ENCODE results near the gene IGLL5. TPM values are rescaled to one million over a fixed set of nuclear protein-coding genes. Genes with fewer than 3 reads are reported as not detected.

Gene IGLL5
- total RNA-seq, 4 donors from 2014 or later, result 0.90 to 7.4 (median 2.7) TPM; not detected in 1

DNA sequence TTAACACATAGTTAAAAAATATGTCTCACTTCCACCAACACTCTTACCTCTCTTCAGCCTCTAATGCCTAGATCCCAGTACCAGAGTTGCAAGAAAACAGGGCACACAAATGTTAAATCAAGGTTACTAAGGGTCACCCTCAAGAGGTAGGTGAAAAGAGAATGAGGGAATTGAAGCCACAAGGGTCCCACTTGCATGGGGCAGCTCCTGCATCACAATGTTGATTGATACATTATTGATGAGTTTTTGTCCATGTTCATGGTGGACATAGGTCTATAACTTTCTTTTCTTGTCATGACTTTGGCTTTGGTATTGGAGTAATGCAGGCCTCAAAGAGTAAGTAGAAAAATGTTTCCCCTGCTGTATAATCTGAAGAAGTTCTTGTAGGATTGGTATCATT, 46.0 kb upstream of the IGLL5 start:
- Histone ChIP-seq H3K4me1 (no peaks in the 10 kb centered on the region), H3K4me3 (no peak overlapping the region), H3K36me3 (no peaks in the 10 kb centered on the region), H3K27me3 (peaks cover 0 to 3% of the 10 kb centered on the region in 2 donors), H3K27ac (no peak overlapping the region), H3K9me3 (no peaks in the 10 kb centered on the region)
- intact Hi-C loops (cut with DNase I; ENCODE audit: low total_unique reads), result no loop called here
- TF ChIP-seq POLR2A (IDR thresholded peaks at IDR 0.05), result no peak
- TF ChIP-seq, protein P1, sequence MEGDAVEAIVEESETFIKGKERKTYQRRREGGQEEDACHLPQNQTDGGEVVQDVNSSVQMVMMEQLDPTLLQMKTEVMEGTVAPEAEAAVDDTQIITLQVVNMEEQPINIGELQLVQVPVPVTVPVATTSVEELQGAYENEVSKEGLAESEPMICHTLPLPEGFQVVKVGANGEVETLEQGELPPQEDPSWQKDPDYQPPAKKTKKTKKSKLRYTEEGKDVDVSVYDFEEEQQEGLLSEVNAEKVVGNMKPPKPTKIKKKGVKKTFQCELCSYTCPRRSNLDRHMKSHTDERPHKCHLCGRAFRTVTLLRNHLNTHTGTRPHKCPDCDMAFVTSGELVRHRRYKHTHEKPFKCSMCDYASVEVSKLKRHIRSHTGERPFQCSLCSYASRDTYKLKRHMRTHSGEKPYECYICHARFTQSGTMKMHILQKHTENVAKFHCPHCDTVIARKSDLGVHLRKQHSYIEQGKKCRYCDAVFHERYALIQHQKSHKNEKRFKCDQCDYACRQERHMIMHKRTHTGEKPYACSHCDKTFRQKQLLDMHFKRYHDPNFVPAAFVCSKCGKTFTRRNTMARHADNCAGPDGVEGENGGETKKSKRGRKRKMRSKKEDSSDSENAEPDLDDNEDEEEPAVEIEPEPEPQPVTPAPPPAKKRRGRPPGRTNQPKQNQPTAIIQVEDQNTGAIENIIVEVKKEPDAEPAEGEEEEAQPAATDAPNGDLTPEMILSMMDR (IDR thresholded peaks at IDR 0.05), result no peak
- no peak for DNase-seq

DNA sequence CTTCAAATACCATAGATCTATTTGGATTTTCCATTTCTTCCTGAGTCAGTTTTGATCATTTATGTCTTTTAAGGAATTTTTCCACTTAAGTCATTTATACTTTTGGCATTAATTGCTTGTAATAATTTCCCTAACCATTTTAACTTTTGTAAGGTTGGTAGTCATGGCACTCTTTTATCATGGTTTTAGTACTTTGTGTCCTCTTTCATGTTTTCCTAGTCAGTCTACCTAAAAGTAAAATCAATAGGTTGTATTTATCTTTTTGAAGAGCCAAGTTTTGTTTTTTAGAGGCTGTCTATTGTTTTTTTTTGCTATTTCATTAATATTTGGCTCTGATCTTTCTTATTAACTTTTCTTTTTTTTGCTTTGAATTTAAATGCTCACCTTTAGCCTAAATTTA, 45.5 kb upstream of the IGLL5 start:
- TF ChIP-seq POLR2A (IDR thresholded peaks at IDR 0.05), result no peak
- TF ChIP-seq, protein P1 (IDR thresholded peaks at IDR 0.05), result no peak
- intact Hi-C loops (cut with DNase I; ENCODE audit: low total_unique reads), result no loop called here
- H3K27ac ChIP-seq, result no peak overlapping the region
- no peak for DNase-seq
- H3K9me3 ChIP-seq, result no peaks in the 10 kb centered on the region
- H3K4me3 ChIP-seq, result no peak overlapping the region
- peaks cover 0 to 3% of the 10 kb centered on the region in 2 donors for H3K27me3 ChIP-seq
- no peaks in the 10 kb centered on the region for H3K4me1 ChIP-seq
- no peaks in the 10 kb centered on the region for H3K36me3 ChIP-seq

DNA sequence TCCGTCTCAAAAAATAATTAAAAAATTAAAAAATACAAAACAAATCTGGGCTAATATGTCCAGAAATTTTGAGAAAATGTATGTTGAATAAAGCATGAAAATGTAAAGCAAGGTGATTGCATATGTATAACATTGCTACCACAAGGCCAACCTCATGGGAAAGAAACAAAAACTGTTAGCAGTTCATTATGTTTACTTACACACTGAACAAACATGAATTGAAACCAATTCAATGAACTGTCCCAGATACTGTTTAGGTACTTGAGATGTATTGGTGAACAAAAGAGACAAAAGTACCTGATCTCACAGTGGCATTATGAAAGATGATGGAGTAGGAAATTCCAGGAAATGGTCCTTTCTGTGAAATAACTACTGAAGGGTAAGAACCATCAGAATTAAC, 43.8 kb upstream of the IGLL5 start:
- Histone ChIP-seq H3K4me1 (no peaks in the 10 kb centered on the region), H3K9me3 (no peaks in the 10 kb centered on the region), H3K36me3 (no peaks in the 10 kb centered on the region), H3K27me3 (peaks cover 0 to 3% of the 10 kb centered on the region in 2 donors), H3K4me3 (no peak overlapping the region), H3K27ac (no peak overlapping the region)
- intact Hi-C loops (cut with DNase I; ENCODE audit: low total_unique reads), result no loop called here
- DNase-seq, result no peak
- TF ChIP-seq, protein P1 (IDR thresholded peaks at IDR 0.05), result no peak
- no peak for TF ChIP-seq POLR2A (IDR thresholded peaks at IDR 0.05)

DNA sequence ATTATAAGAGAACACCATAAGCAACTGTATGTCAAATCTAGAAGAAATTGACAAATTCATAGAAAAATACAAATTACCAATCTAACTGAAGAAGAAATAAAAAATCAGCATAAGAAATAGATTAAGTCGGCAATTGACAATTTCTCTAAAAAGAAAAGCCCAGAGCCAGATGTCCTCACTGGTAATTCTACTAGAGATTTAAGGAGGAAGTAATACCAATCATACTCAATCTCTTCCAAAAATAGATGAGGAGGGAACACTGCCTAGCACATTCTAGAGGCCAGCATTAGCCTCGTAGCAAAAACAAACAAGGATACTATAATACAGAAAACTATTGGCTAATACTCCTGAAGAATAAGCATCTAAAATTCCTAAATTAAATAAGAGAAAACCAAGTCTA, 40.4 kb upstream of the IGLL5 start:
- no peak overlapping the region for H3K4me3 ChIP-seq
- intact Hi-C loops (cut with DNase I; ENCODE audit: low total_unique reads), result no loop called here
- no peaks in the 10 kb centered on the region for H3K9me3 ChIP-seq
- no peak overlapping the region for H3K27ac ChIP-seq
- H3K27me3 ChIP-seq, result peaks cover 0 to 3% of the 10 kb centered on the region in 2 donors
- no peaks in the 10 kb centered on the region for H3K4me1 ChIP-seq
- H3K36me3 ChIP-seq, result no peaks in the 10 kb centered on the region
- DNase-seq, result no peak
- TF ChIP-seq POLR2A (IDR thresholded peaks at IDR 0.05), result no peak
- TF ChIP-seq, protein P1 (IDR thresholded peaks at IDR 0.05), result no peak

DNA sequence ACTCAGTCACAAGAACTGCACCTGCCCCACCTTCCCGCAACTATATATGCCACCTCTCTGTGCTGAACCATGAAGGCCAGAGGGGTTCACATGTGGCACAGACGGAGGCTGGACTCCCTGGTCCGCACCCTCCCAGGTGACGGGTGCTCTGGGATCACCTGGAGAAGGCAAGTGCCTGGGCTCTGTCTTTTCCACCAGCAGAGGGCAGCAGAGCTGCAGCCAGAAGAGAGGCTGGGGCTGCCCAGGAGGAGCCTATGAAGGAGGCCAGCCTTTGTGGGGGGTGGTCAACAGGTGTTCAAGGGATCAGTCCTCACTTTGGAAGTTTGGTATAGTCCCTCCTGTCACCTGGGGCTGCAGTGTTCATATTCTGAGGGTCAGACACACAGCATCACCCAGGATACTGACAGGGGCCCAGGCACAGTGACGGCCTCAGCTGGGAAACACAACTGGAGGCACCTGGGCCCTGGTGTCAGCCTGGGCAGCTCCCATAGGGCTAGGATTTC, 39.2 kb upstream of the IGLL5 start:
- no peaks in the 10 kb centered on the region for H3K9me3 ChIP-seq
- no peaks in the 10 kb centered on the region for H3K27me3 ChIP-seq
- TF ChIP-seq, protein P1 (IDR thresholded peaks at IDR 0.05), result peak; percentile 49 to 60 (median 54)
- TF ChIP-seq POLR2A (IDR thresholded peaks at IDR 0.05), result no peak
- H3K4me1 ChIP-seq, result no peaks in the 10 kb centered on the region
- peak in 1 of 2 donors; percentile 34 for DNase-seq
- no peak overlapping the region for H3K4me3 ChIP-seq
- H3K36me3 ChIP-seq, result no peaks in the 10 kb centered on the region
- intact Hi-C loops (cut with DNase I; ENCODE audit: low total_unique reads), result no loop called here
- H3K27ac ChIP-seq, result no peak overlapping the region

All from uterus (tissue), 4 donors.